ENCODE data around the gene FBLN2. TPM values are rescaled to one million over a fixed set of nuclear protein-coding genes. Genes with fewer than 3 reads are reported as not detected.

The FBLN2 gene
- polyA plus RNA-seq, 1 experiment = 15.5 TPM

DNA sequence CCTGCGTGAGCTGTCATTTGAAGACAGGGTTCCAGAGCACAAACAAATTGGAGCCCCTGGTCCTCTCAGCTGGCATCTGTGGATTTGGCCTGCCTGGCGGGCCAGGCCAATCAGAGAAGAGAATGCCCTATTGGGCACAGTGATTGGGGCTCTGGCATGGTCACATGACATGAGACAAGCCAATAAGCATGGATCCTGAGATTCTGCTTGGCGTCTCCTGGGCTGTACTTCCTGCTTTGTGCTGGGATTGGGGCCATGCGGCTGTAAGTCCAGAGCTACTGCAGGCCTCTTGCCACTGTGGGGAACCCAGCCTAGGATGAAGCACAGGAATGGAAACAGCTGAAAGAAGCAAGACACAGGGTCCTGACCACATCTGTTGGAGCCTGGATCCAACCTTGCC, 121.4 kb downstream of the FBLN2 start:
- ChIA-PET CTCF (interaction anchor here (0.9 to 1.0 kb wide), 2 partner anchors 14 to 19 kb away, joined by 3 read pairs; no protein-coding TSS in a partner anchor), POLR2A (no interaction called here)
- H3K4me3 ChIP-seq (ENCODE audit: low read depth, low read length) = no peak overlapping the region
- no peak for TF ChIP-seq CTCF (IDR thresholded peaks at IDR 0.05; ENCODE audit: low read depth, low read length)
- H3K9me3 ChIP-seq (ENCODE audit: control insufficient read depth, insufficient read depth, low read length) = no peaks in the 10 kb centered on the region; the same call in 1 of the 2 replicates
- no peak for DNase-seq (ENCODE audit: low read depth, low spot score)
- H3K27me3 ChIP-seq (ENCODE audit: control insufficient read depth, insufficient read depth, low read length) = peaks cover 7% of the 10 kb centered on the region
- no peak overlapping the region for H3K27ac ChIP-seq (ENCODE audit: low read depth, low read length)

- H3K27me3 ChIP-seq (ENCODE audit: control insufficient read depth, insufficient read depth, low read length) = peaks cover 3% of the 10 kb centered on the region
- no peak overlapping the region for H3K4me3 ChIP-seq (ENCODE audit: low read depth, low read length)
- H3K27ac ChIP-seq (ENCODE audit: low read depth, low read length) = no peak overlapping the region
- H3K9me3 ChIP-seq (ENCODE audit: control insufficient read depth, insufficient read depth, low read length) = no peaks in the 10 kb centered on the region; the same call in 1 of the 2 replicates
- CTCF ChIA-PET = no interaction called here
- POLR2A ChIA-PET = no interaction called here
- DNase-seq (ENCODE audit: low read depth, low spot score) = no peak
- no peak for TF ChIP-seq CTCF (IDR thresholded peaks at IDR 0.05; ENCODE audit: low read depth, low read length)
Observed at GRCh38 chr3:13671482-13672233, 122.7 kb downstream of the FBLN2 start.

GRCh38 chr3:13673207-13673606, 124.3 kb downstream of the FBLN2 start:
- DNase-seq (ENCODE audit: low read depth, low spot score) = no peak

GRCh38 chr3:13674538-13675185, 125.7 kb downstream of the FBLN2 start:
- DNase-seq (ENCODE audit: low read depth, low spot score) = no peak
- CTCF ChIA-PET = no interaction called here
- Histone ChIP-seq H3K4me3 (ENCODE audit: low read depth, low read length) (no peak overlapping the region), H3K27ac (ENCODE audit: low read depth, low read length) (no peak overlapping the region), H3K9me3 (ENCODE audit: control insufficient read depth, insufficient read depth, low read length) (no peaks in the 10 kb centered on the region; the same call in 1 of the 2 replicates), H3K27me3 (ENCODE audit: control insufficient read depth, insufficient read depth, low read length) (peaks cover 3% of the 10 kb centered on the region)
- TF ChIP-seq CTCF (IDR thresholded peaks at IDR 0.05; ENCODE audit: low read depth, low read length) = no peak
- POLR2A ChIA-PET = no interaction called here

More at GRCh38 chr3:13673207-13673606, 124.3 kb downstream of the FBLN2 start:
- no peak overlapping the region for H3K4me3 ChIP-seq (ENCODE audit: low read depth, low read length)
- peaks cover 3% of the 10 kb centered on the region for H3K27me3 ChIP-seq (ENCODE audit: control insufficient read depth, insufficient read depth, low read length)
- H3K9me3 ChIP-seq (ENCODE audit: control insufficient read depth, insufficient read depth, low read length) = no peaks in the 10 kb centered on the region; the same call in 1 of the 2 replicates
- ChIA-PET CTCF (no interaction called here), POLR2A (no interaction called here)
- no peak overlapping the region for H3K27ac ChIP-seq (ENCODE audit: low read depth, low read length)
- peak; percentile 47 for TF ChIP-seq CTCF (IDR thresholded peaks at IDR 0.05; ENCODE audit: low read depth, low read length)

DNA sequence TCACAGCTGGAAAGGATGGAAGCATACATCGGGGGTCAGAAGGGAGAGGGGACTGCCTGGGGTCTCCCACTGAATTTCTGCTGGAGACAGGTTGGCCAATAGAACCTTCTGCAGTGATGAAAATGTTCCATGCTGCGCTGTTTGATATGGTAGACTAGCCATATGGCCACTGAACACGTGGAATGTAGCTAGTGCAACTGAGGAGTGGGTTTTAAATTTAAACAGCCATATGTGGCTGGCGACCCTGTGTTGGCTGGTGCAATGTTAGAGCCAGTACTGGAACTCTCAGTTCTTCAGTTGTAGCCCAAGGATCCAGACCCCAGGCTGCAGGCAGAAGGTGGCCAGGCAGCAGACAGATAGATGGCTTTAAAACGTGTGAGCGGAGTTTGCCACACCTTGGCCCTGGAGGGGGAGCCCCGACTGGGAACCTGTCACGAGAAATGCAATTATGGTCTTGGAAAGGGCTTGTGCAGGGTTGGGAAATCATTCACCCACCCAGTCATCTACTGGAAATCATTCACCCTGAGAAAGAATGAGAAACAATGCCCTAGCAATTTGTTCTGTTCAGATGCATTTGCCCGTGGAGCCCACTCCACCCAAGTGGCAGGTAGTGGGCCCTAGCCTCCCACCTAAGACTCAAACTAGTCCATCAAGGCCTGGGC, 127.6 kb downstream of the FBLN2 start:
- Histone ChIP-seq H3K27me3 (ENCODE audit: control insufficient read depth, insufficient read depth, low read length) (peaks cover 3% of the 10 kb centered on the region), H3K27ac (ENCODE audit: low read depth, low read length) (no peak overlapping the region), H3K4me3 (ENCODE audit: low read depth, low read length) (no peak overlapping the region), H3K9me3 (ENCODE audit: control insufficient read depth, insufficient read depth, low read length) (no peaks in the 10 kb centered on the region)
- DNase-seq (ENCODE audit: low read depth, low spot score) = no peak
- CTCF ChIA-PET = no interaction called here
- POLR2A ChIA-PET = no interaction called here
- TF ChIP-seq CTCF (IDR thresholded peaks at IDR 0.05; ENCODE audit: low read depth, low read length) = no peak

Data from AG04450 (cell line).